GM12801 (cell line): Measurements from ENCODE around the gene BNIP2.

ENCODE experiments used
- CTCF ChIP-seq: IDR thresholded peaks from one replicate; pipeline ENCODE4 v1.5.1; 2011; ENCODE audit warnings: control low read depth; ENCODE audit not compliant: insufficient read length; ENCODE audit errors: extremely low read depth

BNIP2 gene

GRCh38 chr15:59649603-59650002 lies 39.5 kb downstream of the BNIP2 start:
- TF ChIP-seq CTCF: no peak

- TF ChIP-seq CTCF: no peak
Measured at GRCh38 chr15:59647085-59647484, 42.0 kb downstream of the BNIP2 start.

GRCh38 chr15:59646277-59646676 lies 42.8 kb downstream of the BNIP2 start:
- no peak for TF ChIP-seq CTCF

- no peak for TF ChIP-seq CTCF
Measured at GRCh38 chr15:59644756-59645155, 44.4 kb downstream of the BNIP2 start.

- TF ChIP-seq CTCF: no peak
Measured at GRCh38 chr15:59642351-59642750, 46.8 kb downstream of the BNIP2 start.

- TF ChIP-seq CTCF: no peak
Measured at GRCh38 chr15:59636184-59636583, 52.9 kb downstream of the BNIP2 start.

GRCh38 chr15:59632714-59633113 lies 56.4 kb downstream of the BNIP2 start:
- TF ChIP-seq CTCF: no peak

GRCh38 chr15:59622289-59622688 lies 66.8 kb downstream of the BNIP2 start:
- no peak for TF ChIP-seq CTCF
